Aorta (tissue), 5 donors: Measurements from ENCODE around the gene M1AP. TPM values are rescaled to one million over a fixed set of nuclear protein-coding genes. Genes with fewer than 3 reads are reported as not detected.
"Not testable (repeated sequence)": the region's sequence is repeated elsewhere in the genome, so short reads cannot be mapped to it uniquely, and the experiment has no call there.

ENCODE experiments used
- ATAC-seq: fragments of 200-7000 bp; cut with Tn5 transposase; one replicate; pipeline ENCODE4 v1.9.1; 2022; ENCODE audit warnings: moderate library complexity; ENCODE audit not compliant: low FRiP score
- DNase-seq, 2 donors: peaks; one replicate each; pipeline ENCODE4 v3.0.0-alpha.2; 2020
- H3K27ac ChIP-seq, 2 donors: one replicate each; pipeline ENCODE4 v1.5.1; 2013; ENCODE audit warnings: low read length in 2 of 2, mild to moderate bottlenecking in 2 of 2, moderate library complexity in 2 of 2, control low read depth in 1 of 2, inconsistent platforms in 1 of 2, low read depth in 1 of 2
- H3K27me3 ChIP-seq, 2 donors: one replicate each; pipeline ENCODE4 v1.6.1; 2013; ENCODE audit warnings: control low read depth in 1 of 2, low read length in 1 of 2, mild to moderate bottlenecking in 1 of 2, moderate library complexity in 1 of 2; ENCODE audit not compliant: insufficient read depth in 2 of 2, control insufficient read depth in 1 of 2
- H3K36me3 ChIP-seq, 2 donors: one replicate each; pipeline ENCODE4 v1.6.1; 2013; ENCODE audit warnings: control low read depth in 1 of 2, low read length in 1 of 2, mild to moderate bottlenecking in 1 of 2; ENCODE audit not compliant: insufficient read depth in 2 of 2, control insufficient read depth in 1 of 2
- H3K4me1 ChIP-seq, 2 donors: one replicate each; pipeline ENCODE4 v1.6.1; 2013; ENCODE audit warnings: low read length in 2 of 2, control low read depth in 1 of 2, mild to moderate bottlenecking in 1 of 2, moderate library complexity in 1 of 2; ENCODE audit not compliant: insufficient read depth in 2 of 2, control insufficient read depth in 1 of 2
- H3K4me3 ChIP-seq, 2 donors: one replicate each; pipeline ENCODE4 v1.5.1; 2013; ENCODE audit warnings: low read length in 2 of 2, control low read depth in 1 of 2, mild to moderate bottlenecking in 1 of 2
- H3K9me3 ChIP-seq: one replicate; pipeline ENCODE4 v1.6.1; 2013; ENCODE audit warnings: mild to moderate bottlenecking, low read length; ENCODE audit not compliant: control insufficient read depth
- WGBS, 2 donors: extraction: QIAGEN DNeasy Blood & Tissue Kit; methylation state at CpG; one replicate each; pipeline ENCODE4 v1.1.7; 2013; 5-methylcytosine and 5-hydroxymethylcytosine counted together
- intact Hi-C, 2 donors: fragments of 100-400 bp; cut with DNase I; formaldehyde crosslinking; loops; one replicate each; pipeline versions ENCODE4 v1.14.2 to v1.15.0; 2022
- polyA plus RNA-seq, 2 donors: library from polyadenylated mRNA; stranded (reverse); fragments of 200-250 nt; gene quantifications; one replicate each; pipeline ENCODE4 v1.2.3, GENCODE V29; 2013
- total RNA-seq, 2 donors: library from RNA; stranded (reverse); fragmentation: NEBNext Ultra II Directional; extraction: Animal tissue kit (Norgen Biotek cat#: 25700); gene quantifications; one replicate each; pipeline ENCODE4 v1.2.1, GENCODE V29; 2021
- donor health status: healthy with polysubstance abuse.
- donor health status: Bipolar disorder and iron deficiency.
- donor health status: DM: no; HTN: no; CAD: no.
- donor health status: DM: no; HTN: no; CAD: no.
- donor health status: DM: yes; HTN: yes; CAD: no.

M1AP gene
- total and polyA plus RNA-seq, 4 donors: 1.3 TPM; not detected in 3

DNA sequence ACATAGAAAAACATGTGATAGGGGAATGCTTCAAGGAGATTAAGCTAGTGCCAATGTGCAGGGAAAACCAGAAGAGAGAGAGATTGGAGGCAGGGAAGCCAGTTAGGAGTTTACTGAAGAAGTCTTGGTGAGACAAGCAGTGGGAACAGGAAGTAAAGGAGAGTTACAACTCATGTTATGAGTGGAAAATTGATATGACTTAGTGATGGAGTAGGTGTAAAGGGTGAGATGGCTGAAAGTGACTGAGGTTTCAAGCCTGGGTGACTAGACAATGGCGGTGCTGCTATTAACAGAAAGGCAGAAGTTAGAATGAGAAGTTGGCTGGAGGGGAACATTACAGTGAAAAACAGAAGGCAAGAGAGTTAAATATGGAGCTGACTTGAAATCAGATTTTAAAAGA lies 77.1 kb downstream of the M1AP start:
- no peak for DNase-seq
- 85% methylated on average over 1 of the region's 1 CpG for WGBS, 2 donors
- no peaks in the 10 kb centered on the region for H3K36me3 ChIP-seq
- no peak overlapping the region for H3K4me3 ChIP-seq
- no peak for ATAC-seq
- H3K27ac ChIP-seq: no peak overlapping the region
- no peaks in the 10 kb centered on the region for H3K9me3 ChIP-seq
- H3K4me1 ChIP-seq: peaks cover 0 to 2% of the 10 kb centered on the region in 2 donors
- H3K27me3 ChIP-seq: no peaks in the 10 kb centered on the region
- intact Hi-C loops: no loop called here

DNA sequence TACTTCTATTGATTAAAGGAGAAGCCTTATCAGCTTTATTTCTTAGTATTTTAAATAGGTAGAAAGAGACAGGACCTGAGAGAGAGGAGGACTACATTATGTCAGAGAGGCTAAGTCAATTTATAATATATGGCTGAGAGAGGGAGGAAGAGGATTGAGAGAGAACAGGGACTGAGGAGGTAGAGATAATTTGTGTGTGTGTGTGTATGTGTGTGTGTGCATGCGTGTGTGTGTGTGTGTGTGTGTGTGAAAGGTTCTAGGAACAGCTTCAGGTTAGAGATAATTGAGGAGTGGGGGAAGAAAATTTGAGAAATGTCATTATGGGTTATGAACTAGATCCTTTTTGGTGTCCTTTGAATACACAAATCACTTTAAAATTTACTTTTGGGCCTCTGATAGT lies 78.4 kb downstream of the M1AP start:
- H3K27ac ChIP-seq: no peak overlapping the region
- DNase-seq (no peak), ATAC-seq (no peak)
- no peak overlapping the region for H3K4me3 ChIP-seq
- no peaks in the 10 kb centered on the region for H3K9me3 ChIP-seq
- peaks cover 0 to 2% of the 10 kb centered on the region in 2 donors for H3K4me1 ChIP-seq
- intact Hi-C loops: no loop called here
- H3K36me3 ChIP-seq: no peaks in the 10 kb centered on the region
- no peaks in the 10 kb centered on the region for H3K27me3 ChIP-seq
- 78 to 92% methylated on average over 1 of the region's 1 CpG for WGBS, 2 donors

DNA sequence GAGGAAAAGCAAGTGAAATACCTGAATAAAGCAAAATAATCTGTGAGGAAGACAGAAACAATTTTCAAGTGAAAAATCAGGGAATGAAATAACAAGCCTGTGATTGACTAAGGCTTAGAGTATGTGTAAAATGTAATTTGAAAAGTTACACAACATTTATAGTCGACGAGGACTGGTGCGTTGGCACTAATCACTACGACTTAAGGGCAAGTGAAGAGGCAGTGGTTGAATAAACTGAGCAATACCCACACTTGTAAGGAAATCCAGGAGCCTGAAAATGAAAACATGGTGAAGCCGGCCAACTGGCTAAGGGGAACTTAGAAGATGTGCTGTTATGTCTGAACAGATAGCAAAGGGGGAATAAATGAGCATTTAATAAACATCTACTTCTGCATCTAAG lies 80.2 kb downstream of the M1AP start:
- DNase-seq (no peak), ATAC-seq (no peak)
- WGBS, 2 donors: 46 to 52% methylated on average over 5 of the region's 5 CpGs
- Histone ChIP-seq H3K4me1 (peaks cover 0 to 2% of the 10 kb centered on the region in 2 donors), H3K36me3 (no peaks in the 10 kb centered on the region), H3K27me3 (no peaks in the 10 kb centered on the region), H3K9me3 (no peaks in the 10 kb centered on the region), H3K27ac (no peak overlapping the region), H3K4me3 (no peak overlapping the region)
- intact Hi-C loops: no loop called here

- H3K27ac ChIP-seq: no peak overlapping the region
Measured at GRCh38 chr2:74566754-74567085, 81.4 kb downstream of the M1AP start.

GRCh38 chr2:74566076-74566753 lies 81.9 kb downstream of the M1AP start:
- DNase-seq (no peak), ATAC-seq (no peak)
- Histone ChIP-seq H3K27ac (no peak overlapping the region), H3K4me3 (no peak overlapping the region), H3K27me3 (no peaks in the 10 kb centered on the region), H3K9me3 (no peaks in the 10 kb centered on the region), H3K4me1 (peaks cover 0 to 2% of the 10 kb centered on the region in 2 donors), H3K36me3 (no peaks in the 10 kb centered on the region)
- intact Hi-C loops: no loop called here
- 62 to 73% methylated on average over 7 of the region's 7 CpGs for WGBS, 2 donors

More at GRCh38 chr2:74566754-74567085, 81.4 kb downstream of the M1AP start:
- no peaks in the 10 kb centered on the region for H3K36me3 ChIP-seq
- DNase-seq (no peak), ATAC-seq (no peak)
- no peaks in the 10 kb centered on the region for H3K9me3 ChIP-seq
- intact Hi-C loops: no loop called here
- H3K4me3 ChIP-seq: no peak overlapping the region
- peaks cover 0 to 2% of the 10 kb centered on the region in 2 donors for H3K4me1 ChIP-seq
- no peaks in the 10 kb centered on the region for H3K27me3 ChIP-seq

- intact Hi-C loops: no loop called here
- Histone ChIP-seq H3K36me3 (no peaks in the 10 kb centered on the region), H3K4me1 (peaks cover 0 to 2% of the 10 kb centered on the region in 2 donors), H3K27ac (no peak overlapping the region), H3K9me3 (no peaks in the 10 kb centered on the region), H3K4me3 (no peak overlapping the region), H3K27me3 (no peaks in the 10 kb centered on the region)
- WGBS, 2 donors: 52 to 59% methylated on average over 5 of the region's 5 CpGs
- no peak for ATAC-seq
- DNase-seq: no peak
Measured at GRCh38 chr2:74564222-74564621, 83.9 kb downstream of the M1AP start.

GRCh38 chr2:74562126-74562775 lies 85.9 kb downstream of the M1AP start:
- H3K4me3 ChIP-seq: no peak overlapping the region
- no peak for DNase-seq
- H3K27me3 ChIP-seq: no peaks in the 10 kb centered on the region
- WGBS, 2 donors: 78 to 81% methylated on average over 7 of the region's 7 CpGs
- no peaks in the 10 kb centered on the region for H3K36me3 ChIP-seq
- no peak for ATAC-seq
- peaks cover 0 to 2% of the 10 kb centered on the region in 2 donors for H3K4me1 ChIP-seq
- intact Hi-C loops: no loop called here
- no peak overlapping the region for H3K27ac ChIP-seq
- no peaks in the 10 kb centered on the region for H3K9me3 ChIP-seq

DNA sequence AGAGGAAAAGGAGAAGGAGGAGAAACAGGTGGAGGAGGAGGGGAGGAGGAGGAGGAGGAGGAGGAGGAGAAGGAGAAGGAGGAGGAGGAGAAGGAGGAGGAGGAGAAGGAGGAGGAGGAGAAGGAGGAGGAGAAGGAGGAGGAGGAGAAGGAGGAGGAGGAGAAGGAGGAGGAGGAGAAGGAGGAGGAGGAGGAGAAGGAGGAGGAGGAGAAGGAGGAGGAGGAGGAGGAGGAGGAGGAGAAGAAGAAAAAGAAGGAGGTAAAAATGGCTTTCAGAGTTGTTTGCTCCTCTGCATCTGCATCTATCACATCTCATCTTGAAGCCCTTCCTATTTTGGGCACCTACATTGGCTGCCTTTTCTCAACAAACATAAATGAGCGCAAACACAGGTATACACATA lies 87.1 kb downstream of the M1AP start:
- H3K9me3 ChIP-seq, H3K27ac ChIP-seq, DNase-seq, ATAC-seq, H3K4me1 ChIP-seq, intact Hi-C loops, H3K4me3 ChIP-seq, H3K27me3 ChIP-seq, H3K36me3 ChIP-seq: not testable (repeated sequence)
- WGBS, 2 donors: 87 to 97% methylated on average over 1 of the region's 1 CpG

GRCh38 chr2:74560591-74560990 lies 87.5 kb downstream of the M1AP start:
- no peak for DNase-seq
- Histone ChIP-seq H3K27ac (no peak overlapping the region), H3K36me3 (no peaks in the 10 kb centered on the region), H3K4me1 (no peaks in the 10 kb centered on the region), H3K27me3 (no peaks in the 10 kb centered on the region), H3K4me3 (no peak overlapping the region), H3K9me3 (no peaks in the 10 kb centered on the region)
- ATAC-seq: no peak
- intact Hi-C loops: no loop called here
- 50 to 51% methylated on average over 6 of the region's 6 CpGs for WGBS, 2 donors
